PC-9 (cell line): Measurements from ENCODE around the gene CITED4. TPM values are rescaled to one million over a fixed set of nuclear protein-coding genes. Genes with fewer than 3 reads are reported as not detected.

Experiments
- BruUV-seq: library from RNA; stranded (reverse); fragments of 400-500 nt; replicated peaks from 2 replicates; lab custom pipeline; 2021; lab: Mats Ljungman, UMichigan
- CTCF ChIA-PET: fragments of 300-600 bp; sonication (Branson Sonifier 250); formaldehyde crosslinking; loops from one replicate; lab custom pipeline; 2022; ENCODE audit warnings: antibody characterized with exemption; lab: Charles Lee
- POLR2A ChIA-PET: fragments of 300-600 bp; sonication (Branson Sonifier 250); formaldehyde crosslinking; loops from one replicate; lab custom pipeline; 2022; ENCODE audit warnings: antibody characterized with exemption; ENCODE audit not compliant: unreplicated experiment; lab: Charles Lee
- DNase-seq, 2 experiments: peaks; one replicate each; pipeline versions ENCODE4 v3.0.0 to v3.0.0-alpha.2; 2015 to 2022; ENCODE audit warnings: mixed read lengths in 1 of 2
- H2AFZ ChIP-seq: fragments of 200-600 bp; sonication (generic); 2 replicates; pipeline ENCODE4 v1.8.1; 2017; ENCODE audit warnings: antibody characterized with exemption
- H3F3A ChIP-seq: fragments of 200-600 bp; sonication (generic); 2 replicates; pipeline ENCODE4 v1.8.1; 2017; ENCODE audit warnings: antibody characterized with exemption, mild to moderate bottlenecking, low read depth; ENCODE audit not compliant: insufficient read depth
- H3K27ac ChIP-seq: fragments of 200-600 bp; sonication (generic); 2 replicates; pipeline ENCODE4 v1.6.1; 2016; ENCODE audit warnings: mixed run types
- H3K27me3 ChIP-seq: fragments of 200-600 bp; sonication (generic); 2 replicates; pipeline ENCODE4 v1.6.1; 2016; ENCODE audit warnings: low read depth, mixed run types; ENCODE audit not compliant: insufficient read depth
- H3K36me3 ChIP-seq: fragments of 200-600 bp; sonication (generic); 2 replicates; pipeline ENCODE4 v1.6.1; 2016; ENCODE audit warnings: low read depth, mixed run types
- H3K4me1 ChIP-seq: fragments of 200-600 bp; sonication (generic); replicated peaks from 2 replicates; pipeline ENCODE4 v1.6.1; 2016; ENCODE audit warnings: mixed run types; ENCODE audit not compliant: insufficient read depth
- H3K4me2 ChIP-seq: fragments of 200-600 bp; sonication (generic); 2 replicates; pipeline ENCODE4 v1.6.1; 2017; ENCODE audit warnings: mixed run types
- H3K4me3 ChIP-seq: fragments of 200-600 bp; sonication (generic); 2 replicates; pipeline ENCODE4 v1.6.1; 2016; ENCODE audit warnings: mixed run types
- H3K79me2 ChIP-seq: fragments of 200-600 bp; sonication (generic); 2 replicates; pipeline ENCODE4 v1.6.1; 2017; ENCODE audit warnings: low read depth, mixed run types
- H3K9me2 ChIP-seq: fragments of 200-600 bp; sonication (generic); 2 replicates; pipeline ENCODE4 v1.8.1; 2017; ENCODE audit warnings: mild to moderate bottlenecking; ENCODE audit not compliant: insufficient read depth
- H3K9me3 ChIP-seq: fragments of 200-600 bp; sonication (generic); 2 replicates; pipeline ENCODE4 v1.8.1; 2016; ENCODE audit warnings: low read depth; ENCODE audit not compliant: insufficient read depth
- H4K20me1 ChIP-seq: fragments of 200-600 bp; sonication (generic); 2 replicates; pipeline ENCODE4 v1.8.1; 2017; ENCODE audit not compliant: insufficient read depth
- EZH2 ChIP-seq: fragments of 200-600 bp; sonication (generic); IDR thresholded peaks from 2 replicates; pipeline ENCODE4 v1.8.0; 2017; ENCODE audit warnings: antibody characterized with exemption, low read depth
- intact Hi-C: fragments of 100-400 bp; cut with micrococcal nuclease; formaldehyde crosslinking; loops from one replicate; pipeline ENCODE4 v1.10.0; 2022; ENCODE audit not compliant: unreplicated experiment
- total RNA-seq: library from RNA; stranded (reverse); gene quantifications from 2 replicates; pipeline ENCODE4 v1.2.3, GENCODE V29; 2021
- TF ChIP-seq, protein P1 (sequence below): fragments of 200-600 bp; sonication (generic); conservative IDR thresholded peaks from 2 replicates; pipeline ENCODE4 v1.6.1; 2017; ENCODE audit warnings: mixed run types, antibody characterized with exemption, mild to moderate bottlenecking, moderate library complexity

CITED4 gene
- total RNA-seq, 1 experiment from 2014 or later = 67.5 TPM

DNA sequence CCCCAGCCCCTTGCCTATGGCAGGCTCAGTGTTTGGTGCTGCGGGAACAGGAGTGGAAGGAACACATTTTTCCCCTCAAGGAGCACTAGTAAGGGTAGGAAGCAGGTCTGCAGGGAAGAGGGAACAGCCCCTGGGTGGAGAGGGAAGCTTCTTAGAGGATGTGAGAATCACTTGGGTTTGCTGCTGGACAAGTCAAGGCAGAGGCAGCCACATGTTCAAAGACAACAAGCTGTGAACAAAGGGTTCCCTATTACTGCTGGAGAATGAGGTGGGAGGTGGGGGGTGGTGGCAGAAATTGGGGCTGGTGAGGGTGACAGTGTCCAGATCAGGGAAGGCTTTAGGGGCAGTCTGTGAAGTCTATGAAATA, 24.8 kb upstream of the CITED4 start:
- TF ChIP-seq EZH2 = no peak
- TF ChIP-seq, protein P1, sequence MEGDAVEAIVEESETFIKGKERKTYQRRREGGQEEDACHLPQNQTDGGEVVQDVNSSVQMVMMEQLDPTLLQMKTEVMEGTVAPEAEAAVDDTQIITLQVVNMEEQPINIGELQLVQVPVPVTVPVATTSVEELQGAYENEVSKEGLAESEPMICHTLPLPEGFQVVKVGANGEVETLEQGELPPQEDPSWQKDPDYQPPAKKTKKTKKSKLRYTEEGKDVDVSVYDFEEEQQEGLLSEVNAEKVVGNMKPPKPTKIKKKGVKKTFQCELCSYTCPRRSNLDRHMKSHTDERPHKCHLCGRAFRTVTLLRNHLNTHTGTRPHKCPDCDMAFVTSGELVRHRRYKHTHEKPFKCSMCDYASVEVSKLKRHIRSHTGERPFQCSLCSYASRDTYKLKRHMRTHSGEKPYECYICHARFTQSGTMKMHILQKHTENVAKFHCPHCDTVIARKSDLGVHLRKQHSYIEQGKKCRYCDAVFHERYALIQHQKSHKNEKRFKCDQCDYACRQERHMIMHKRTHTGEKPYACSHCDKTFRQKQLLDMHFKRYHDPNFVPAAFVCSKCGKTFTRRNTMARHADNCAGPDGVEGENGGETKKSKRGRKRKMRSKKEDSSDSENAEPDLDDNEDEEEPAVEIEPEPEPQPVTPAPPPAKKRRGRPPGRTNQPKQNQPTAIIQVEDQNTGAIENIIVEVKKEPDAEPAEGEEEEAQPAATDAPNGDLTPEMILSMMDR = no peak
- ChIA-PET POLR2A (no interaction called here), CTCF (interaction anchor here (0.5 kb wide), 2 partner anchors 66 to 566 kb away, joined by 3 to 4 read pairs; no protein-coding TSS in a partner anchor)
- H3K4me2 ChIP-seq = no peak overlapping the region
- no peak overlapping the region for H3K27ac ChIP-seq
- no peaks in the 10 kb centered on the region for H3K36me3 ChIP-seq
- peaks cover 26% of the 10 kb centered on the region for H3K4me1 ChIP-seq
- H3K9me3 ChIP-seq = no peaks in the 10 kb centered on the region
- no peak overlapping the region for H2AFZ ChIP-seq
- no peaks in the 10 kb centered on the region for H3K9me2 ChIP-seq
- no peaks in the 10 kb centered on the region for H3K79me2 ChIP-seq
- BruUV-seq = no TSS peak
- peaks cover 9% of the 10 kb centered on the region for H3F3A ChIP-seq
- H4K20me1 ChIP-seq = no peaks in the 10 kb centered on the region
- no peak for DNase-seq
- H3K27me3 ChIP-seq = no peaks in the 10 kb centered on the region
- intact Hi-C loops = no loop called here
- H3K4me3 ChIP-seq = no peak overlapping the region

DNA sequence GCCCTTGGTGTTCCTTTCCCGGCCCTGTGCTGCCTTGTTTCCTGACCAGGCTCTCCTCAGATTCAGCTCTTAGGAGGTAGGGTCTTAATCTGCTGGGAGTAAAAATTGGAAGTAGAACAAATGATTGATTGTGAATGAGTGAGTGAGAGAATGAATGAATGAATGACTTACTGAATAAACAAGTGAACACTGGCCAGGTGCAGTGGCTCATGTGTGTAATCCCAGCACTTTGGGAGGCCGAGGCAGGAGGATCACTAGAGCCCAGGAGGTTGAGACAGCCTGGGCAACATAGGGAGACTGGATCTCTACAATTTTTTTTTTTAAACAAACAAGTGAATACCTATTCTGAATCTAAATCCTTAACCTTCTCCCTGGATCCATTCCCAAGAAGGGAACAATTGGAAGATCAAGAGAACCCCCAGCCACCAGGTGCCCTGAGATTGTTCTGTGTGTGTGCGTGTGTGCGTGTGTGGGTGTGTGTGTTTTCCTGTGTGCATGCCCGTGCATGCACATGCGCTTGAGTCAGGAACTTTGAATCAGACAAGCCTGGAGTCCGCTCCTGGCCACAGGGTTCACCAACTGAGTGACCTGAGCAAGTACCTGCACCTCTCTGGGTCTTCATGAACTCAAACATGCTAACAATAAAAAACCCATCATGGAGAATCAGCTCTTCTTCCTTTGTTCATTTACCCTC, 24.3 kb upstream of the CITED4 start:
- no peaks in the 10 kb centered on the region for H3K36me3 ChIP-seq
- no peaks in the 10 kb centered on the region for H3K79me2 ChIP-seq
- H2AFZ ChIP-seq = no peak overlapping the region
- BruUV-seq = no TSS peak
- H3K27me3 ChIP-seq = no peaks in the 10 kb centered on the region
- no peak for TF ChIP-seq EZH2
- TF ChIP-seq, protein P1 = no peak
- no peak overlapping the region for H3K4me2 ChIP-seq
- ChIA-PET CTCF (interaction anchor here (0.6 kb wide), 1 partner anchor 11 kb away, joined by 3 read pairs; no protein-coding TSS in a partner anchor), POLR2A (no interaction called here)
- no peak overlapping the region for H3K27ac ChIP-seq
- H3K9me3 ChIP-seq = no peaks in the 10 kb centered on the region
- DNase-seq = no peak
- no peak overlapping the region for H3K4me3 ChIP-seq
- peaks cover 9% of the 10 kb centered on the region for H3F3A ChIP-seq
- H3K9me2 ChIP-seq = no peaks in the 10 kb centered on the region
- H3K4me1 ChIP-seq = peaks cover 26% of the 10 kb centered on the region
- no peaks in the 10 kb centered on the region for H4K20me1 ChIP-seq
- intact Hi-C loops = no loop called here

DNA sequence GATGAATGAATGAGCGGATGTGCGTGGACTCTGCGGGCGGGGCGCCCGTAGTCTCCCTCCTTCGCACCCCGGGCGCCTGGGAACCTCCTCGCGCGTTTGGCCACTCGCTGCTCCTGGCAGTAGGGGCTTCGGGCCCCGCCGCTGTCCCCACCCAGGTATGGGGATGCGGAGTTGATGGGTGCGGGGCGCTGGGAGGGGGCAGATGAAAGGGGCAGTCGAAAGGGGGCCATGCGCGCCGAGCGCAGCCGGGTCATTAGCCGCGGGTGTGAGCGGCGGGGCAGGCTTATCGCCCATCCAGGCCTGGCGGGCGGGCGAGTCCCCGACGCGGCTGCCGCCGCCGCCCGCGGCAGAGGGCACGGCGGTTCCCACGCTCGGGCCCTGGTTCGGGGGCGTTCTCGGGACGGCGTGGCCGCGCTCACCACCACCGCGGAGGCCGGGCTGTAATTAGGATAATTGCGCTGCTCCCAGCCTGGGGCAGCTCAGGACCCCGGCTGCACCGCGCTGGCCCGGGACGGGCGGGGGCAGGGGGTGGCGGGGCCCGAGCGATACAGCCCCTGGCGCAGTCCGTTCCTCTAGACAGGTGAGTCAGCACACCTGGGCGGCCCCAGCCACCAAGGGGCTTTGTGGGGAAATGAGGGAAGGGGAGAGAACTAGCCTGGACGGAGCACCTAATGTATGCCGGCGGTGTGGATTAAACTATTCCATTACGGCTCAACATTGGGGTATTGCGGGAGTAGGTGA, 22.1 kb upstream of the CITED4 start:
- no peaks in the 10 kb centered on the region for H3K9me3 ChIP-seq
- CTCF ChIA-PET = no interaction called here
- intact Hi-C loops = no loop called here
- H3K36me3 ChIP-seq = no peaks in the 10 kb centered on the region
- TF ChIP-seq, protein P1 = no peak
- no peak for TF ChIP-seq EZH2
- no peak overlapping the region for H3K4me3 ChIP-seq
- DNase-seq = no peak
- peaks cover 12% of the 10 kb centered on the region; the same call in 1 of the 2 replicates for H3K4me1 ChIP-seq
- H2AFZ ChIP-seq = no peak overlapping the region
- BruUV-seq = no TSS peak
- no peak overlapping the region for H3K4me2 ChIP-seq
- H3K27ac ChIP-seq = no peak overlapping the region
- H3K27me3 ChIP-seq = no peaks in the 10 kb centered on the region
- no peaks in the 10 kb centered on the region for H4K20me1 ChIP-seq
- H3K9me2 ChIP-seq = no peaks in the 10 kb centered on the region
- peaks cover 2% of the 10 kb centered on the region; the same call in 1 of the 2 replicates for H3F3A ChIP-seq
- POLR2A ChIA-PET = no interaction called here
- H3K79me2 ChIP-seq = no peaks in the 10 kb centered on the region
